K562 (cell line): Measurements from ENCODE around the gene MGAT5. TPM values are rescaled to one million over a fixed set of nuclear protein-coding genes. Genes with fewer than 3 reads are reported as not detected.

Source experiments
- ATAC-seq: fragments of 200-7000 bp; cut with Tn5 transposase; 3 replicates; pipeline ENCODE4 v1.9.1; 2020; ENCODE audit warnings: moderate library complexity
- BruUV-seq: library from RNA; stranded (reverse); fragments of 400-500 nt; replicated peaks from 2 replicates; lab custom pipeline; 2021; lab: Mats Ljungman, UMichigan
- CTCF ChIA-PET: fragments of 300-600 bp; formaldehyde crosslinking; extraction: SDS; loops from one replicate; lab custom pipeline; 2021; ENCODE audit warnings: low intra/inter-chr PET ratio; lab: Yijun Ruan, JAX
- POLR2A ChIA-PET: fragments of 300-600, 350-650 bp; sonication (Branson Sonifier 250); formaldehyde crosslinking; extraction: SDS; loops from one replicate; lab custom pipeline; 2021; ENCODE audit warnings: antibody characterized with exemption, inconsistent platforms; lab: Yijun Ruan, JAX
- DNase-seq, 4 experiments: peaks; one replicate each; pipeline versions ENCODE4 v3.0.0 to v3.0.0-alpha.2; 2011 to 2018; ENCODE audit warnings: low spot score in 3 of 4, mixed read lengths in 3 of 4; ENCODE audit errors: extremely low read depth in 1 of 4
- FAIRE-seq: peaks from 2 replicates; lab custom pipeline; 2011; peaks lifted over from hg19 to GRCh38; lab: Jason Lieb, UNC
- H2AFZ ChIP-seq: 2 replicates; pipeline ENCODE4 v1.6.0; 2011; ENCODE audit warnings: low read depth, low read length, control low read depth, inconsistent platforms
- H3K27ac ChIP-seq: fragments of 200-600 bp; 3 replicates; pipeline ENCODE4 v1.8.0; 2011; ENCODE audit warnings: low read depth, mild to moderate bottlenecking, control low read depth, inconsistent platforms, low read length, moderate library complexity, mixed read lengths; ENCODE audit errors: extremely low read depth
- H3K27me3 ChIP-seq, 2 experiments: fragments of 300-600 bp in 1 of 2; 2 replicates in 1 of 2; 3 replicates in 1 of 2; pipeline versions ENCODE4 v1.6.0 to v1.8.0; 2011; ENCODE audit warnings: inconsistent platforms in 2 of 2, low read length in 2 of 2, mild to moderate bottlenecking in 1 of 2, mixed read lengths in 1 of 2, moderate library complexity in 1 of 2; ENCODE audit not compliant: control insufficient read depth in 2 of 2, insufficient read depth in 2 of 2
- H3K36me3 ChIP-seq: fragments of 300-600 bp; 3 replicates; pipeline ENCODE4 v1.8.0; 2011; ENCODE audit warnings: mild to moderate bottlenecking, low read length, inconsistent platforms; ENCODE audit not compliant: control insufficient read depth, insufficient read depth
- H3K4me1 ChIP-seq, 2 experiments: fragments of 200-600 bp in 1 of 2; replicated peaks in 1 of 2; 2 replicates in 1 of 2; 3 replicates in 1 of 2; pipeline versions ENCODE4 v1.5.1 to v1.8.0; 2011; ENCODE audit warnings: inconsistent platforms in 2 of 2, low read length in 2 of 2, mild to moderate bottlenecking in 1 of 2, mixed read lengths in 1 of 2, moderate library complexity in 1 of 2; ENCODE audit not compliant: control insufficient read depth in 2 of 2, insufficient read depth in 2 of 2
- H3K4me2 ChIP-seq: 2 replicates; pipeline ENCODE4 v1.6.1; 2011; ENCODE audit warnings: low read length, control low read depth, inconsistent platforms, mixed read lengths; ENCODE audit not compliant: insufficient read depth
- H3K4me3 ChIP-seq: fragments of 200-600 bp; sonication (generic), shearing (Covaris generic); 2 replicates; pipeline ENCODE4 v1.5.1; 2016; ENCODE audit warnings: control low read depth, inconsistent platforms
- H3K79me2 ChIP-seq: fragments of 200-600 bp; 3 replicates; pipeline ENCODE4 v1.8.0; 2011; ENCODE audit warnings: low read length, inconsistent platforms; ENCODE audit not compliant: control insufficient read depth, insufficient read depth
- H3K9ac ChIP-seq, 2 experiments: 2 replicates each; pipeline versions ENCODE4 v1.6.0 to v1.6.1; 2011; ENCODE audit warnings: low read depth in 2 of 2, low read length in 2 of 2, control low read depth in 1 of 2, inconsistent platforms in 1 of 2, mild to moderate bottlenecking in 1 of 2, mixed read lengths in 1 of 2; ENCODE audit not compliant: insufficient read depth in 1 of 2
- H3K9me1 ChIP-seq: one replicate; pipeline ENCODE4 v1.6.0; 2011; ENCODE audit warnings: inconsistent platforms, mild to moderate bottlenecking, low read length, moderate library complexity; ENCODE audit not compliant: control insufficient read depth, insufficient read depth
- H3K9me3 ChIP-seq: replicated peaks from 2 replicates; pipeline ENCODE4 v1.5.1; 2011; ENCODE audit warnings: low read depth, low read length, inconsistent platforms; ENCODE audit not compliant: control insufficient read depth, insufficient read depth
- H4K20me1 ChIP-seq: replicated peaks from 2 replicates; pipeline ENCODE4 v1.6.1; 2011; ENCODE audit warnings: low read length, inconsistent platforms, mixed read lengths; ENCODE audit not compliant: control insufficient read depth, insufficient read depth
- ARID3B ChIP-seq: fragments of 250-450 bp; sonication (Bioruptor Pico); IDR thresholded peaks from 2 replicates; pipeline ENCODE4 v1.4.0; 2020; ENCODE audit warnings: borderline replicate concordance
- C11orf30 ChIP-seq: fragments of 450-650 bp; IDR thresholded peaks from 2 replicates; pipeline ENCODE4 v1.6.1; 2016; ENCODE audit warnings: low read depth, mild to moderate bottlenecking
- HDAC1 ChIP-seq, 2 experiments: fragments of 450-650 bp; IDR thresholded peaks; 2 replicates each; pipeline ENCODE4 v1.6.1; 2016 to 2017; ENCODE audit warnings: inconsistent platforms in 1 of 2, mild to moderate bottlenecking in 1 of 2, moderate library complexity in 1 of 2
- MXI1 ChIP-seq: IDR thresholded peaks from 2 replicates; pipeline ENCODE4 v1.6.1; 2011; ENCODE audit warnings: low read depth, mild to moderate bottlenecking, improper control_type of control experiment, low read length
- NFE2L1 ChIP-seq: fragments of 450-650 bp; IDR thresholded peaks from 2 replicates; pipeline ENCODE4 v1.6.1; 2016; ENCODE audit warnings: missing genetic modification characterization, low read depth, mild to moderate bottlenecking, missing compliant biosample characterization, moderate library complexity, borderline replicate concordance
- NR4A1 ChIP-seq, 2 experiments: fragments of 250-450 bp in 1 of 2; fragments of 450-650 bp in 1 of 2; sonication (Bioruptor Pico) in 1 of 2; IDR thresholded peaks; 2 replicates each; pipeline versions ENCODE4 v1.4.0 to v1.6.1; 2016 to 2020; ENCODE audit warnings: mild to moderate bottlenecking in 2 of 2, missing compliant biosample characterization in 1 of 2, missing genetic modification characterization in 1 of 2, moderate library complexity in 1 of 2
- PHF20 ChIP-seq: fragments of 450-650 bp; IDR thresholded peaks from 2 replicates; pipeline ENCODE4 v1.6.1; 2018; ENCODE audit not compliant: partially characterized antibody
- PREB ChIP-seq: sonication (generic); formaldehyde crosslinking; IDR thresholded peaks from 2 replicates; pipeline ENCODE4 v1.8.1; 2023; ENCODE audit warnings: mild to moderate bottlenecking, missing genetic modification reagents
- PTTG1 ChIP-seq: fragments of 450-650 bp; IDR thresholded peaks from 2 replicates; pipeline ENCODE4 v1.6.1; 2016; ENCODE audit warnings: low read depth, mild to moderate bottlenecking, missing genetic modification characterization, missing compliant biosample characterization
- TAF1 ChIP-seq: IDR thresholded peaks from 2 replicates; pipeline ENCODE4 v1.6.1; 2011; ENCODE audit warnings: mild to moderate bottlenecking, low read length, moderate library complexity; ENCODE audit not compliant: insufficient read depth, control insufficient read depth, severe bottlenecking; ENCODE audit errors: extremely low read depth
- TFAP4 ChIP-seq: sonication (generic); formaldehyde crosslinking; IDR thresholded peaks from 2 replicates; pipeline ENCODE4 v1.8.0; 2022; ENCODE audit warnings: missing genetic modification reagents, mild to moderate bottlenecking, moderate library complexity, borderline replicate concordance
- ZNF224 ChIP-seq: sonication (generic); formaldehyde crosslinking; IDR thresholded peaks from 2 replicates; pipeline ENCODE4 v1.8.0; 2022; ENCODE audit warnings: mild to moderate bottlenecking, missing genetic modification reagents
- ZNF639 ChIP-seq, 2 experiments: fragments of 200-800 bp in 1 of 2; sonication (Bioruptor generic) in 1 of 2; sonication (generic) in 1 of 2; formaldehyde crosslinking in 1 of 2; IDR thresholded peaks in 1 of 2; conservative IDR thresholded peaks in 1 of 2; 2 replicates each; pipeline versions ENCODE4 v1.5.0 to v1.6.1; 2016 to 2020; ENCODE audit warnings: missing compliant biosample characterization in 1 of 2, missing genetic modification characterization in 1 of 2, missing genetic modification reagents in 1 of 2
- ZNF695 ChIP-seq: fragments of 450-650 bp; formaldehyde crosslinking; IDR thresholded peaks from 2 replicates; pipeline ENCODE4 v1.4.0; 2020; ENCODE audit warnings: mild to moderate bottlenecking, moderate library complexity
- WGBS: fragments of 100-300 bp; shearing (Covaris generic); methylation state at CpG from one replicate; pipeline ENCODE4 v1.1.6; 2016; ENCODE audit warnings: low coverage, mixed read lengths; ENCODE audit not compliant: insufficient coverage; ENCODE audit errors: missing lambda C conversion rate; 5-methylcytosine and 5-hydroxymethylcytosine counted together
- in situ Hi-C: fragments of 300-500 bp; cut with MboI; formaldehyde crosslinking; loops from 4 replicates; pipeline ENCODE4 v1.15.0; 2018; ENCODE audit warnings: inconsistent platforms, mixed read lengths
- intact Hi-C: fragments of 100-400 bp; cut with micrococcal nuclease; formaldehyde crosslinking; loops from 2 replicates; pipeline ENCODE4 v1.14.2; 2022
- polyA plus RNA-seq, 8 experiments: library from polyadenylated mRNA; depleted of rRNA in 4 of 8; stranded (reverse) in 5 of 8; unstranded in 3 of 8; fragments of >200 nt; fragmentation: Nextera tagmentation in 2 of 8; fragmentation: Illumina TruSeq in 1 of 8; extraction: Ambion mirVana in 2 of 8; extraction: Trizol in 1 of 8; gene quantifications; 2 replicates each; pipeline versions ENCODE4 v1.2.1 to v1.2.3, GENCODE V29; 2011 to 2014; ENCODE audit warnings: inconsistent platforms in 1 of 8, missing spikeins in 1 of 8
- total RNA-seq, 7 experiments: library from RNA; depleted of rRNA in 6 of 7; stranded (reverse); fragments of >200 nt in 6 of 7; fragmentation: Illumina TruSeq in 2 of 7; extraction: Trizol in 2 of 7; gene quantifications; 2 replicates each; pipeline versions ENCODE4 v1.2.1 to v1.2.3, GENCODE V29; 2011 to 2021; ENCODE audit warnings: low replicate concordance in 1 of 7

MGAT5 gene
- total and polyA plus RNA-seq, 9 of the 15 experiments (the other 6 are each of a cell fraction or from before 2014, with no cell fraction given): 1.6 to 18.6 (median 11.1) TPM

GRCh38 chr2:134273256-134273983 is 19.5 kb downstream of the MGAT5 start:
- H3K4me2 ChIP-seq: no peak overlapping the region
- POLR2A ChIA-PET: interaction anchor here (1.1 kb wide), 1 partner anchor 12 kb away, joined by 4 read pairs; no protein-coding TSS in a partner anchor
- TF ChIP-seq NR4A1 (CRISPR knock-in tag; IDR thresholded peaks at IDR 0.05) (no peak), NR4A1 (tag; IDR thresholded peaks at IDR 0.05) (no peak), PREB (CRISPR knock-in tag) (no peak), C11orf30 (no peak), HDAC1 (IDR thresholded peaks at IDR 0.05) (no peak), MXI1 (no peak), ZNF224 (CRISPR knock-in tag) (no peak), TAF1 (no peak), NFE2L1 (tag) (no peak), ZNF695 (CRISPR knock-in tag) (no peak), ARID3B (CRISPR knock-in tag) (no peak), PHF20 (no peak), TFAP4 (CRISPR knock-in tag) (no peak), PTTG1 (tag) (no peak), ZNF639 (CRISPR knock-in tag; conservative IDR thresholded peaks at IDR 0.05 in 1 of 2, IDR thresholded peaks at IDR 0.05 in 1 of 2) (no peak)
- BruUV-seq: no TSS peak
- CTCF ChIA-PET: no interaction called here
- no peaks in the 10 kb centered on the region for H3K9me3 ChIP-seq
- no peaks in the 10 kb centered on the region for H3K27me3 ChIP-seq
- no peaks in the 10 kb centered on the region for H3K79me2 ChIP-seq
- H4K20me1 ChIP-seq: no peaks in the 10 kb centered on the region
- no peak overlapping the region for H3K4me3 ChIP-seq
- no peak overlapping the region for H2AFZ ChIP-seq
- no peaks in the 10 kb centered on the region for H3K9me1 ChIP-seq
- in situ Hi-C loops: no loop called here
- intact Hi-C loops: no loop called here
- no peak overlapping the region for H3K27ac ChIP-seq
- no peak overlapping the region for H3K9ac ChIP-seq
- WGBS: 38% methylated on average over 4 of the region's 4 CpGs
- no peaks in the 10 kb centered on the region for H3K4me1 ChIP-seq
- no peak for DNase-seq
- FAIRE-seq: peak; percentile 42
- no peak for ATAC-seq
- H3K36me3 ChIP-seq: no peaks in the 10 kb centered on the region; the same call in 2 of the 3 replicates
